ENCODE measurements around the gene ATP6V0A1. TPM values are rescaled to one million over a fixed set of nuclear protein-coding genes. Genes with fewer than 3 reads are reported as not detected.
"Not testable (repeated sequence)": the region's sequence is repeated elsewhere in the genome, so short reads cannot be mapped to it uniquely, and the experiment has no call there.

ATP6V0A1 gene
- total RNA-seq, 1 experiment from 2014 or later, result 54.6 TPM

DNA sequence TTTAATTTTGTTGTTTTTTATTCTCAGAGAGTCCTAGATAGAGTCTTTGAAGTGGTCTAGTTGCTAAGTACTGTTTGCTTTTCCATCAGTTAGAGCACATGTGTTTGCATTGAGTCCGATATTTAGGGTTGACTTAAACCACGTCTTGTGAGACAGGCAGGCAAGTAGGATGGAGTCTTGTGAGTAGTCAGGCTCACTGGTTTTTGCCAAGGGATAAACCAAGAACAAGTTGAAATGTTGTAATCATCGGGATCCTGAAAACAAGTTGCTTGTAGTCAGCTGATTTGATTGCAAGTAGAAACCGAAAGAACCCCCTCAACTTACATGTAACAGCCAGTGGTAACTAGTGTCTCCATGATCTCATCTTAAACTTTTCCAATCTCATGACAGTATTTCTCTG is 17.2 kb downstream of the ATP6V0A1 start:
- BruUV-seq (replicated peaks), result no TSS peak
- intact Hi-C loops (cut with micrococcal nuclease; ENCODE audit: unreplicated experiment), result no loop called here
- H3K4me1 ChIP-seq (ENCODE audit: insufficient read depth, low read length, poor library complexity, severe bottlenecking), result no peaks in the 10 kb centered on the region
- ChIA-PET POLR2A (ENCODE audit: low non-redundant PET) (no interaction called here), CTCF (no interaction called here)
- H3K27me3 ChIP-seq (replicated peaks; ENCODE audit: insufficient read depth, low read depth, low read length, poor library complexity), result no peaks in the 10 kb centered on the region
- H3K9me3 ChIP-seq (ENCODE audit: low read depth, low read length, poor library complexity, severe bottlenecking), result no peaks in the 10 kb centered on the region
- H3K27ac ChIP-seq (ENCODE audit: low read depth, low read length, poor library complexity, severe bottlenecking), result no peak overlapping the region
- no peak for DNase-seq (ENCODE audit: low spot score)
- TF ChIP-seq, protein P1, sequence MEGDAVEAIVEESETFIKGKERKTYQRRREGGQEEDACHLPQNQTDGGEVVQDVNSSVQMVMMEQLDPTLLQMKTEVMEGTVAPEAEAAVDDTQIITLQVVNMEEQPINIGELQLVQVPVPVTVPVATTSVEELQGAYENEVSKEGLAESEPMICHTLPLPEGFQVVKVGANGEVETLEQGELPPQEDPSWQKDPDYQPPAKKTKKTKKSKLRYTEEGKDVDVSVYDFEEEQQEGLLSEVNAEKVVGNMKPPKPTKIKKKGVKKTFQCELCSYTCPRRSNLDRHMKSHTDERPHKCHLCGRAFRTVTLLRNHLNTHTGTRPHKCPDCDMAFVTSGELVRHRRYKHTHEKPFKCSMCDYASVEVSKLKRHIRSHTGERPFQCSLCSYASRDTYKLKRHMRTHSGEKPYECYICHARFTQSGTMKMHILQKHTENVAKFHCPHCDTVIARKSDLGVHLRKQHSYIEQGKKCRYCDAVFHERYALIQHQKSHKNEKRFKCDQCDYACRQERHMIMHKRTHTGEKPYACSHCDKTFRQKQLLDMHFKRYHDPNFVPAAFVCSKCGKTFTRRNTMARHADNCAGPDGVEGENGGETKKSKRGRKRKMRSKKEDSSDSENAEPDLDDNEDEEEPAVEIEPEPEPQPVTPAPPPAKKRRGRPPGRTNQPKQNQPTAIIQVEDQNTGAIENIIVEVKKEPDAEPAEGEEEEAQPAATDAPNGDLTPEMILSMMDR (conservative IDR thresholded peaks at IDR 0.05; ENCODE audit: low read depth, low read length), result no peak
- TF ChIP-seq EZH2 (IDR thresholded peaks at IDR 0.05; ENCODE audit: borderline replicate concordance, low read depth, low read length, poor library complexity, severe bottlenecking), result no peak
- peaks cover 14% of the 10 kb centered on the region for H3K36me3 ChIP-seq (ENCODE audit: insufficient read depth, low read length, poor library complexity, severe bottlenecking)
- no peak overlapping the region for H3K4me3 ChIP-seq (ENCODE audit: low read depth, low read length, poor library complexity, severe bottlenecking)

DNA sequence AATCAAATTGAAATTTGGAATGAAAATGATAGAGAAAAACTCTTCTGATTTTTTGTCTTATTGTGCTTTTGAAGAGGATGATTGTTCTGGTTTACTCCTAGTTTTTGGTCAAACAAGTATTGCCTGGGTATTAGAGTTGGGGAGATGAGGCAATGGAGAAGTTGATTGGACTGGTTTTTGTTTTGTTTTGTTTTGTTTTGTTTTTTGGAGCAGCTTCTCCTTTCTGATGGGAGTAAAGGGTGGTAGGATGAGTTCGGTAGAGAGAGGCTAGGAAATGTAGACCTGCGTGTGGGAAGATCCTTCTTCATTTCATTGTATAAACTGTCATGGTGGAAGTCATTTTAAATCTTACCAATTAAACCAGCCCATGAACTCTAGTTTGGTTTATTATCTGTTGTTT is 17.7 kb downstream of the ATP6V0A1 start:
- BruUV-seq (replicated peaks), result no TSS peak
- intact Hi-C loops (cut with micrococcal nuclease; ENCODE audit: unreplicated experiment), result no loop called here
- peaks cover 14% of the 10 kb centered on the region for H3K36me3 ChIP-seq (ENCODE audit: insufficient read depth, low read length, poor library complexity, severe bottlenecking)
- DNase-seq (ENCODE audit: low spot score), result no peak
- no peak overlapping the region for H3K27ac ChIP-seq (ENCODE audit: low read depth, low read length, poor library complexity, severe bottlenecking)
- H3K4me1 ChIP-seq (ENCODE audit: insufficient read depth, low read length, poor library complexity, severe bottlenecking), result no peaks in the 10 kb centered on the region
- no peaks in the 10 kb centered on the region for H3K9me3 ChIP-seq (ENCODE audit: low read depth, low read length, poor library complexity, severe bottlenecking)
- ChIA-PET POLR2A (ENCODE audit: low non-redundant PET) (no interaction called here), CTCF (no interaction called here)
- H3K27me3 ChIP-seq (replicated peaks; ENCODE audit: insufficient read depth, low read depth, low read length, poor library complexity), result no peaks in the 10 kb centered on the region
- TF ChIP-seq, protein P1 (conservative IDR thresholded peaks at IDR 0.05; ENCODE audit: low read depth, low read length), result no peak
- TF ChIP-seq EZH2 (IDR thresholded peaks at IDR 0.05; ENCODE audit: borderline replicate concordance, low read depth, low read length, poor library complexity, severe bottlenecking), result no peak
- H3K4me3 ChIP-seq (ENCODE audit: low read depth, low read length, poor library complexity, severe bottlenecking), result no peak overlapping the region

DNA sequence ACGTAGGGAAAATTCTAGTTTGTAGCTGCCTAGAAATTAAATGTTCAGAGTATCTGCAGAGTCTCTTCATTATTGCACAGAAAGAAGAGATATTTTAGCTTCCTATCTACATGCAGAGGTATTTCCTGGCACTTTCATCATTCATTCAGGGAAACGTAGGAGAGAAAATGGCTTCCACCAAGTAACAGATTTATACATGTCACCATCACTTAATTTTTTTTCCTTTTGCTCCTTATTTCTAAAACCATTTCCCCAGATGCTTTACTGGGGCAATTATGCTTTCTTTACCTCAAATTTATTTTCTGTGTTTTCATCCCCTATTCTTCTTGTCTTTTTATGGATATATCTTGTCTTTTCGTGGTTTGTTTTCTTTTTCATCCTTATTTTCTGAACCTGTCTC is 18.5 kb downstream of the ATP6V0A1 start:
- no TSS peak for BruUV-seq (replicated peaks)
- CTCF ChIA-PET, result no interaction called here
- peaks cover 18% of the 10 kb centered on the region for H3K36me3 ChIP-seq (ENCODE audit: insufficient read depth, low read length, poor library complexity, severe bottlenecking)

DNA sequence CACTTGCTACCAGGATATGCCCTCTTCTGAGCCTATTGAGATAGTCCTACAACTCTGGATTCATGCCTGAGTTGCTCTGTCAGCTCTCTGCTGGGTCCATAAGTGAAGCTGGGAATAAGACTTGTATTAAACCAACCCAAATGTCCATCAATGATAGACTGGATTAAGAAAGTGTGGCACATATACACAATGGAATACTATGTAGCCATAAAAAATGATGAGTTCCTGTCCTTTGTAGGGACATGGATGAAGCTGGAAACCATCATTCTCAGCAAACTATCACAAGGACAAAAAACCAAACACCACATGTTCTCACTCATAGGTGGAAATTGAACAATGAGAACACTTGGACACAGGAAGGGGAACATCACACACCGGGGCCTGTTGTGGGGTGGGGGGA is 19.1 kb downstream of the ATP6V0A1 start:
- BruUV-seq (replicated peaks); H3K4me1 ChIP-seq (ENCODE audit: insufficient read depth, low read length, poor library complexity, severe bottlenecking); H3K27ac ChIP-seq (ENCODE audit: low read depth, low read length, poor library complexity, severe bottlenecking); H3K9me3 ChIP-seq (ENCODE audit: low read depth, low read length, poor library complexity, severe bottlenecking); DNase-seq (ENCODE audit: low spot score); CTCF ChIA-PET; POLR2A ChIA-PET (ENCODE audit: low non-redundant PET); H3K27me3 ChIP-seq (replicated peaks; ENCODE audit: insufficient read depth, low read depth, low read length, poor library complexity); H3K4me3 ChIP-seq (ENCODE audit: low read depth, low read length, poor library complexity, severe bottlenecking); intact Hi-C loops (cut with micrococcal nuclease; ENCODE audit: unreplicated experiment): not testable (repeated sequence)
- peaks cover 18% of the 10 kb centered on the region for H3K36me3 ChIP-seq (ENCODE audit: insufficient read depth, low read length, poor library complexity, severe bottlenecking)

More for the DNA sequence above, 18.5 kb downstream of the ATP6V0A1 start:
- no peak overlapping the region for H3K27ac ChIP-seq (ENCODE audit: low read depth, low read length, poor library complexity, severe bottlenecking)
- DNase-seq (ENCODE audit: low spot score), result no peak
- POLR2A ChIA-PET (ENCODE audit: low non-redundant PET), result no interaction called here
- intact Hi-C loops (cut with micrococcal nuclease; ENCODE audit: unreplicated experiment), result no loop called here
- H3K4me1 ChIP-seq (ENCODE audit: insufficient read depth, low read length, poor library complexity, severe bottlenecking), result no peaks in the 10 kb centered on the region
- H3K27me3 ChIP-seq (replicated peaks; ENCODE audit: insufficient read depth, low read depth, low read length, poor library complexity), result no peaks in the 10 kb centered on the region
- no peak overlapping the region for H3K4me3 ChIP-seq (ENCODE audit: low read depth, low read length, poor library complexity, severe bottlenecking)
- H3K9me3 ChIP-seq (ENCODE audit: low read depth, low read length, poor library complexity, severe bottlenecking), result no peaks in the 10 kb centered on the region
- TF ChIP-seq, protein P1 (conservative IDR thresholded peaks at IDR 0.05; ENCODE audit: low read depth, low read length), result no peak
- no peak for TF ChIP-seq EZH2 (IDR thresholded peaks at IDR 0.05; ENCODE audit: borderline replicate concordance, low read depth, low read length, poor library complexity, severe bottlenecking)
